GM19397 (cell line): ENCODE measurements around the gene APBB1IP.
"Not testable (repeated sequence)": the region's sequence is repeated elsewhere in the genome, so short reads cannot be mapped to it uniquely, and the experiment has no call there.

Experiments used
- ATAC-seq: cut with Tn5 transposase; IDR thresholded peaks from one replicate; pipeline ENCODE4 v1.9.1; 2021; ENCODE audit warnings: mild to moderate bottlenecking, moderate library complexity; ENCODE audit not compliant: unreplicated experiment

APBB1IP gene

DNA sequence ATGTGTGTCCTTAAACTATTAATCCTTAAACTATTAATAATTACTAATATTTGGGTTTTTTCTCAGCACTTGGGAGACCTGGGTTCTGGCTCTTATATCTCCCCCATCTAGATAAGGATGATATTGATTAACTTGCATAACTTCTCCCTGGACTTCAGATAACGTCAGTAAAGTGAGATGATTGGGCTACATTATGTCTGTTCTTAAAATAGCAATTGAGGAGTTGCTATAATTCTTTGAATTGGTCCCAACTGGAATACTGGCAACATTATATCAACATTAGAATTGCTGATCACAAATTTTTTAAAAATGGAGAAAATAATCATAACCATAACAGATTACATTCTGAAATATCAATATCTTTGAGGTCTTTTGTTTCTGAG, 1.9 kb downstream of the APBB1IP start:
- no peak for ATAC-seq

DNA sequence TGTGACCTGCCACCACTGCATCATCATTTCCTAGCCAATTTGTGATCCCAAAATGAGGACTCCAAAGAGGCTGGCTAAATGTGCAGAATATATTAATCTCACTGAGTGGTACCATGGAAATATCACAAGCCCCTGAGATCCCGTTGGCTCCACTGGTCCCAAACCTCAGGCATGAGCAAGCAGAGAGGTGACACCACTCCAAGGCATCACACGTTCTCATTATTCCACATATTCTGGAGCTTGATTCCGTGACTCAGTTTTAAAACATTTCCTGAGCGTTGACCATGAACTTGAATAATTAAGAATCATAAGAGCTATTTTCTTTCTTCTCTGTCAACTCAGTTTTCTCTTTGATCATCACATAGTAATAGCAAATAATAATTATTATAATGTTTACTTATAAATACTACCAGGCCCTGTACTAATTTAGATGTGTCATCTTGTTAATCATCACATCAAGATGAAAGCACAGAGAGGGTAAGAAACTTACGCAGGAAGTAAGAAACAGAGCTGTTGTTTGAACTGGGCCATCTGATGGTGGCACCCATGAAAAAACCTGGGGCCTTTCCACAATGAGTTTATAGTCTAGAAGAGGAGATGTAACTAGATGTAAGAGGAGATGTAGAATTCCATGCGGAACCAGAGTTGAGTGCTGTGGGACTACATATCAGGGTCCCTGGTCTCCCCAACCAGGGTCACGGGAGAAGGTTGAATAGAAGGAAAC, 3.5 kb downstream of the APBB1IP start:
- no peak for ATAC-seq

- ATAC-seq = no peak
Observed at GRCh38 chr10:26445411-26446031, 7.4 kb downstream of the APBB1IP start.

GRCh38 chr10:26446258-26446657, 8.1 kb downstream of the APBB1IP start:
- no peak for ATAC-seq

DNA sequence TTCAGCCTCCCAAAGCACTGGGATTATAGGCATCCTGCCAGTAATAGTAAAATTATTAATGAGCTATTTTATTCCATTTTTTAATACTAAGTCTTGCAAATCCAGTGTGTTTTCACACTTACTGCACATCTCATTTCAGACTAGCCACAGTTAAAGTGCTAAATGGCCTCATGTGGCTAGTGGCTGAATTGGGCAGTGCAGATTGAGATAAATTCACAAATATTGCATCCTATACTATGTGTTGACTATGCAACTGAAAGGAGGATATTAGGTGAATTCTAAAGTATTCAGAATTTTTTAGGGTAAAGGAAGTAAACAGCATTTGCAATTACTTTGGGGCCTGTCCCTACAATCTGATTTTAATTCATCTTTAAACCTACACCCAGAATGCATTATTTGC, 10.2 kb downstream of the APBB1IP start:
- ATAC-seq = peak; percentile 28

DNA sequence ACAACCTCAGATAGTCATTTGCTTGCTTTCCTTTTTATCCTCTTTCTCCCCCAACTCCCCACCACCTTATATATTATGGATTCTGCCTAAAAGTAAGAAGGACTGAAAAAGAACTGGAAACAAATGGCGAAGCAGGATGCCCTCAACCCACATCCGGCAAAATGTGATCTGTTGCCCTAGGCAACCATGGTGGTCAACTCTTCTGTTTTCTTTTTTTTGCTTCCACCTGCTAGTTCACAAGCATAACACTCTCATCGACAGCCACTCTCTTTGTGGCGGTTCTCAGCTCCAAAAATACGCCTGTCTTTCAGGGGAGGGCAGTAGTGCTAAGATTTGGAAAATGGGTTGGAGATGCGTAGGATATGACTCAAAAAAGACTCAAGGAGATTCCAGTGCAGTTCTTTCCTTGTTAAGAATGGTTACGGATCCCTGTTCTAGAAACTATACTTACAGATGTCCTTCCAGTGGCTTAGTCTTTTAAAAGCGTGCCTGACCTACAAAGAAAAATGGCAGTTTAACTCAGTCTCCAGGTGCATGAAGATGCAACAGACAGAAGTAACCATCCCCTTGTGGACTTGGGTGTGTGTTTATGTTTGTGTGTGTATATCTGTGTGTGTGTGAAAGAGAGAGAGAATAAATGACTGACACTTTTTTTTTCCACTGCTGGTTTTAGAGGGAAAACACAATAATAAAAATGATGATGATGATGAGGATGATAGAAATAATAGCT, 10.7 kb downstream of the APBB1IP start:
- peak; percentile 91 for ATAC-seq

- no peak for ATAC-seq
Observed at GRCh38 chr10:26449726-26450125, 11.6 kb downstream of the APBB1IP start.

DNA sequence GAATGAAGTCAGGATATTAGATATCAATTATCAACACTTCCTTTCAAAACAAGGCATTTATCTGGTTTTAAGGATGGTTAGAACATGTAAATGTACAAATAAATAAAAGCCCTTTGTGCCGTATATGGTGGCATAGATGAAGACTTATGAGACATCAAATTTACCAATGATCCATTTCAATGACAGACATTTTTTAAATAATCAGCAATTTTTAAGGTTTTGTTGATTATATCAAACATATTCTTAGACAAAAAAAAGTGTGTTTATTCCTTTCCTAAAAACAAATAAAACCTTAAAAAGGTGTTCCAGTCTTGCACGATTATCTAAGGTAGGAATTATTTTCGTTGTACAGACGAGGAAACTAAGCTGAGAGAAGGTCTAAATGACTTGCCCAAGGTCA, 13.8 kb downstream of the APBB1IP start:
- ATAC-seq = no peak

DNA sequence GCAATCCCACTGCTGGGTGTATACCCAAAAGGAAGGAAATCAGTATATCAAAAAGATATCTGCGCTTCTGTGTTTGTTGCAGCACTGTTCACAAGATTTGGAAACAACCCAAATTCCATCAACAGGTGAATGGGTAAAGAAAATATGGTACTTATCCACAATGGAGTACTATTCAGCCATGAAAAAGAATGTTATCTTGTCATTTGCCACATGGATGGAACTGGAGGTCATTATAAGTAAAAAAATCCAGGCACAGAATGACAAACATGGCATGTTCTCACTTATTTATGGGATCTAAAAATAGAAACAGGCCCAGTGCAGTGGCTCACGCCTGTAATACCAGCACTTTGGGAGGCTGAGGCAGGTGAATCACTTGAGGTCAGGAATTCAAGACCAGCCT, 15.7 kb downstream of the APBB1IP start:
- ATAC-seq = no peak

DNA sequence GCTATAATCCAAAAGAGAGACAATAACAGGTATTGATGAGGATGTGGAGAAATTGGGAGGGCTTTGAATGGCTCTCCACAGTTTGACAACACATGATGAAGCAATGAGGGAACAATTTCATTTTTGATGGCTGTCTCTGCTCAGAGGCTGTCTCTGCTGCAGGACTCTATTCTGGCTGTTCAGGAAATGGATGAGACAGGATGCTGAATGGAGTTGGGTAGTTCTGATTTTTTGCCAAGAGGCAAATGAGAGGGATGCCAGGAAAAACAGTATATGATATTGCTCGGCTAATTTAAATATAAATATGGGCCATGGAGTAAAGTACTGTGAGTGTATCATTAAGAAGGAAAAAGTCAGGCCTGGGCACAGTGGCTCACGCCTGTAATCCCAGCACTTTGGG, 16.8 kb downstream of the APBB1IP start:
- ATAC-seq = no peak

GRCh38 chr10:26455567-26456315, 17.6 kb downstream of the APBB1IP start:
- ATAC-seq = no peak

- peak; percentile 92 for ATAC-seq
Observed at GRCh38 chr10:26457088-26457487, 18.9 kb downstream of the APBB1IP start.

GRCh38 chr10:26460736-26461135, 22.6 kb downstream of the APBB1IP start:
- ATAC-seq = no peak

- ATAC-seq = no peak
Observed at GRCh38 chr10:26463986-26464385, 25.8 kb downstream of the APBB1IP start.

- ATAC-seq = no peak
Observed at GRCh38 chr10:26464632-26465280, 26.6 kb downstream of the APBB1IP start.

DNA sequence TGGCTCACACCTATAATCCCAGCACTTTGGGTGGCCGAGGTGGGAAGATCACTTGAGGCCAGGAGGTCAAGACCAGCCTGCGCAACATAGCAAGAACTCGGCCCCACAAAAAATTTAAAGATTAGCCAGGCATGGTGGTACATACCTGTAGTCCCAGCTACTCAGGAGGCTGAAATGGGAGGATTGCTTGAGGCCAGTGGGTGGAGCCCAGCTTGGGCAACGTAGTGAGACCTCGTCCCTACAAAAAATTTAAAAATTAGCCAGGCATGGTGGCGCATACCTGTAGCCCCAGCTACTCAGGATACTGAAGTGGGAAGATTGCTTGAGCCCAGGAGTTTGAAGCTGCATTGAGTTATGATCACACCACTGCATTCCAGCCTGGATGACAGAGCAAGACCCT, 28.4 kb downstream of the APBB1IP start:
- not testable (repeated sequence) for ATAC-seq

- no peak for ATAC-seq
Observed at GRCh38 chr10:26467639-26468038, 29.5 kb downstream of the APBB1IP start.

DNA sequence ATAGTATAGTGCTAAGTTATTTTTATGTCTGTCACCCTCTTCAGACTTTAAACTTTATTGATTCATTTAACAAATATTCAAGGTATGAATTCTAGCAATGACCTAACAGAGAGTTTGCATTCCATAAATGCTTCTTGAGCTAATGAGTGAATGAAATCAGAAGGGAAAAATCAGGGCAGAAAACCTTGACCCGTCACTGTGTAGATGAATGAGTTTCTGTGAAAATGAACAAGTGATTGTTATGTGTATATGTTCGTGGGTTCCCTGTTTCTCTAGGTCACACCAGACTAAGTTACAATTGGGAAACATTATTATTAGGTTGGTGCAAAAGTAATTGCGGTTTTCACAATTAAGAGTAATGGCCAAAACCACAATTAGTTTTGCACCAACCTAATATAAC, 30.1 kb downstream of the APBB1IP start:
- ATAC-seq = no peak

DNA sequence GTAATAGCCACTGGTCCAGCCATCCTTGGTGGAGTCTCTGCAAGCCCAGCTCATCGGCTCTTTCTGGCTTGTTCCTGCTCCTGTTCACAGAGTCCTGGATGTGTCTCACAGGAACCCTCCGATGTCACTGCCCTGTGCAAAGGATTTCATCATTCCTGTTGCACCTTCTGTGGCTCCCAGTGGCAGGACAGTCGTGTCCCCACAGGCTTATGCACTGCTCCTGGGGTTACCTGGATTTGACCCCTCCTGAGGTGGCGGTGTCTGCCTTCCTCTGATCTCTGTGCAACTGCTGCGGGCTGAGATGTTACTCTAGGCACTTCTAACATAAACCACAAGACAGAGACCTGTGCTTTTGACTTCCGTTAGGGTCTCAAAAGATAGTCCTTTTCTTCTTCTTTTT, 30.6 kb downstream of the APBB1IP start:
- ATAC-seq = peak; percentile 64

DNA sequence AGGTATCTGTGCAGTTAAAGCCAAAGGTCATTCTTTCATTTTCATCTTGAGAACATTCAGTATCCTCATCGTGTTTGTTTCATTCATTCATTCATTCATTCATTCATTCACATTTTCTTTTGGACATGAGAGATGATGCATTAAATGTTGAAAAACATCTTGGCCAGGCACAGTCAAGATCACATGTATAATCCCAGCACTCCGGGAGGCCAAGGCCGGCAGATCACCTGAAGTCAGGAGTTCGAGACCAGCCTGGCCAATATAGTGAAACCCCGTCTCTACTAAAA, 34.3 kb downstream of the APBB1IP start:
- ATAC-seq = no peak

DNA sequence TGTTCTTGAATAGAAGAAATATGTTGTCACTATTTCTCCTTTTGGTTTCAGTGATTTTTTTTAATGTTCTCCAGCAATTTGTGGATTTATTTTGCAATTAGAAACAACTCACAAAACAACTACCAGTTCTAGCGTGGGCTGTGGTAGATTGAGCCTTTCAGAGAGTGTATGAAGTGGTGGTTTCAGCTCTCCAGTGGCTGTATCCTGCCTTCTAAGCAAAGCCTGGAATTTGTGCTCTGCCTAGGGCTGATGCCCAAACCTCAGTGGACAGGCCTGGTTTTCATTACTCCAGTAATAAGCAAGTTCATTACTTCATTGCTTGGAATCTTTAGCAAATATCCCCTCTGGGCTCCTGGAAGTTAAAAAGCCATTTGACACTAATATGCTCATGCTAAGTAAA, 35.9 kb downstream of the APBB1IP start:
- no peak for ATAC-seq
